Testis (tissue), 2 donors: ENCODE data around the gene WDR93.

Experiments used
- CTCF ChIP-seq, 3 experiments: fragments of 450-650 bp in 2 of 3; fragments of 200-600 bp in 1 of 3; sonication (generic) in 1 of 3; IDR thresholded peaks; one replicate each; pipeline ENCODE4 v1.5.1; 2016 to 2019; ENCODE audit warnings: antibody characterized with exemption in 3 of 3, mild to moderate bottlenecking in 2 of 3, moderate library complexity in 1 of 3
- POLR2A ChIP-seq: fragments of 450-650 bp; IDR thresholded peaks from one replicate; pipeline ENCODE4 v1.6.1; 2017; ENCODE audit warnings: antibody characterized with exemption, mild to moderate bottlenecking, moderate library complexity

- TF ChIP-seq CTCF (IDR thresholded peaks at IDR 0.05), result no peak
- no peak for TF ChIP-seq POLR2A
Observed at GRCh38 chr15:89649013-89649625, 41.5 kb upstream of the WDR93 start.
